Osteoblast (primary cell): Measurements from ENCODE around the gene DNAI1. TPM values are rescaled to one million over a fixed set of nuclear protein-coding genes. Genes with fewer than 3 reads are reported as not detected.

Experiments used
- DNase-seq: peaks from one replicate; pipeline ENCODE4 v3.0.0; 2011; ENCODE audit warnings: low spot score, mixed read lengths; ENCODE audit not compliant: insufficient read length; ENCODE audit errors: missing footprints
- H2AFZ ChIP-seq: 2 replicates; pipeline ENCODE4 v1.6.0; 2011; ENCODE audit warnings: mild to moderate bottlenecking, low read length
- H3K27ac ChIP-seq: 2 replicates; pipeline ENCODE4 v1.5.1; 2011; ENCODE audit warnings: mild to moderate bottlenecking, low read depth, low read length, moderate library complexity
- H3K27me3 ChIP-seq: 2 replicates; pipeline ENCODE4 v1.6.0; 2012; ENCODE audit warnings: mild to moderate bottlenecking, control low read depth, inconsistent platforms, low read length, moderate library complexity; ENCODE audit not compliant: insufficient read depth
- H3K36me3 ChIP-seq: 2 replicates; pipeline ENCODE4 v1.5.1; 2011; ENCODE audit warnings: mild to moderate bottlenecking, low read length, control low read depth, moderate library complexity; ENCODE audit not compliant: insufficient read depth
- H3K4me1 ChIP-seq: 2 replicates; pipeline ENCODE4 v1.5.1; 2011; ENCODE audit warnings: mild to moderate bottlenecking, low read length, control low read depth, moderate library complexity; ENCODE audit not compliant: insufficient read depth
- H3K4me2 ChIP-seq: 2 replicates; pipeline ENCODE4 v1.6.0; 2011; ENCODE audit warnings: mild to moderate bottlenecking, low read length; ENCODE audit not compliant: insufficient read depth
- H3K4me3 ChIP-seq: fragments of 200-600 bp; sonication (generic); 3 replicates; pipeline ENCODE4 v1.5.1; 2012; ENCODE audit warnings: mild to moderate bottlenecking, low read length, inconsistent platforms; ENCODE audit not compliant: insufficient read depth
- H3K79me2 ChIP-seq: 2 replicates; pipeline ENCODE4 v1.6.0; 2012; ENCODE audit warnings: mild to moderate bottlenecking, low read length, control low read depth, inconsistent platforms; ENCODE audit not compliant: insufficient read depth
- H3K9me3 ChIP-seq: 2 replicates; pipeline ENCODE4 v1.5.1; 2011; ENCODE audit warnings: low read depth, low read length, control low read depth
- H4K20me1 ChIP-seq: 2 replicates; pipeline ENCODE4 v1.6.0; 2012; ENCODE audit warnings: mild to moderate bottlenecking, low read length, control low read depth; ENCODE audit not compliant: insufficient read depth
- total RNA-seq: library from RNA; depleted of rRNA; stranded (reverse); fragments of >200 nt; gene quantifications from 2 replicates; pipeline ENCODE4 v1.2.3, GENCODE V29; 2012
- TF ChIP-seq, protein P1 (sequence below): IDR thresholded peaks from 2 replicates; pipeline ENCODE4 v1.5.1; 2011; ENCODE audit warnings: mild to moderate bottlenecking, low read depth, low read length, moderate library complexity; ENCODE audit errors: extremely low read depth

Gene DNAI1
- total RNA-seq, 1 donor, result 47.4 TPM

DNA sequence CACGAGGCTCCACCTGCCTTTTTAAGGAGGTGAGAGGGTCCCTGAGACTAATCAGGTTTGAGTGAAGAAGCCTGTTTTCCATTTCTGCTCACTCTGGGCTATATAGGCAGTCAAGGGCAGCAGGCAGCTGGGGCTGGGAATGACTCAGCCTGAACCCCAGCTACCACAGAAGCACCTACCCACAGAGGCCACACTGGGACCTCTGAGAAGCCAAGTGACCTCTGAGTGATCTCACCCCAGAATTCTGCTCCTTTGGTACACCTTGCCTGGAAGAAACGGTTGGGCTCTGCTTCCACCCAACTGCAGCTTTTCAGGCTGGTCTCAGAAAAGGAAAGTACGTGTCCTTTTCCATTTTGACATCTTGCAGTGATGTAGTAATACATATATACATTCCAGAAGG lies 7.1 kb upstream of the DNAI1 start:
- Histone ChIP-seq H3K79me2 (peaks cover 88% of the 10 kb centered on the region), H3K4me1 (peaks cover 28% of the 10 kb centered on the region), H3K27me3 (no peaks in the 10 kb centered on the region), H4K20me1 (peaks cover 74% of the 10 kb centered on the region), H3K9me3 (no peaks in the 10 kb centered on the region), H3K27ac (no peak overlapping the region), H3K4me3 (no peak overlapping the region), H3K36me3 (no peaks in the 10 kb centered on the region), H3K4me2 (no peak overlapping the region), H2AFZ (no peak overlapping the region)
- TF ChIP-seq, protein P1, sequence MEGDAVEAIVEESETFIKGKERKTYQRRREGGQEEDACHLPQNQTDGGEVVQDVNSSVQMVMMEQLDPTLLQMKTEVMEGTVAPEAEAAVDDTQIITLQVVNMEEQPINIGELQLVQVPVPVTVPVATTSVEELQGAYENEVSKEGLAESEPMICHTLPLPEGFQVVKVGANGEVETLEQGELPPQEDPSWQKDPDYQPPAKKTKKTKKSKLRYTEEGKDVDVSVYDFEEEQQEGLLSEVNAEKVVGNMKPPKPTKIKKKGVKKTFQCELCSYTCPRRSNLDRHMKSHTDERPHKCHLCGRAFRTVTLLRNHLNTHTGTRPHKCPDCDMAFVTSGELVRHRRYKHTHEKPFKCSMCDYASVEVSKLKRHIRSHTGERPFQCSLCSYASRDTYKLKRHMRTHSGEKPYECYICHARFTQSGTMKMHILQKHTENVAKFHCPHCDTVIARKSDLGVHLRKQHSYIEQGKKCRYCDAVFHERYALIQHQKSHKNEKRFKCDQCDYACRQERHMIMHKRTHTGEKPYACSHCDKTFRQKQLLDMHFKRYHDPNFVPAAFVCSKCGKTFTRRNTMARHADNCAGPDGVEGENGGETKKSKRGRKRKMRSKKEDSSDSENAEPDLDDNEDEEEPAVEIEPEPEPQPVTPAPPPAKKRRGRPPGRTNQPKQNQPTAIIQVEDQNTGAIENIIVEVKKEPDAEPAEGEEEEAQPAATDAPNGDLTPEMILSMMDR, result no peak
- DNase-seq, result no peak

DNA sequence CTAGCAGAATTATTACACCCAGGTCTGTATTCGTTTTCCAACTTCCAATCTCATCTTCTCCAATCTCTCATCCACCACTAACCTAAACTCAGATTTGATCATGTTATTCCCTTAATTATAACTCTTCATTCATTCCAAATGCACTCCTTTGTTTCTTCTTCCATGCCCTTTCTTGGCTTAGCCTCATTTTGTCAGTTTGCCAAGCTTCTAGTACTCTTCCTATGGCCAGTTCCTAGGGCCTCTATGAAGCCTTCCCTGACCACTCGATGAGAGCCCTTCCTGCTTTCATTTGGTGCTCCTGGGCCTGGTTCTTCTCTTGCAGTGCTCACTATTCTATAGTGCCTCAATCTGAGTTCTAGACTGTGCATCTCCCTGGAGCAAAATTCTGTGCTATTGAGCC lies 6.0 kb upstream of the DNAI1 start:
- no peaks in the 10 kb centered on the region for H3K36me3 ChIP-seq
- TF ChIP-seq, protein P1, result no peak
- DNase-seq, result no peak
- H3K9me3 ChIP-seq, result no peaks in the 10 kb centered on the region
- peaks cover 71% of the 10 kb centered on the region for H4K20me1 ChIP-seq
- H3K79me2 ChIP-seq, result peaks cover 90% of the 10 kb centered on the region
- peaks cover 27% of the 10 kb centered on the region for H3K4me1 ChIP-seq
- H3K27ac ChIP-seq, result no peak overlapping the region
- H3K27me3 ChIP-seq, result no peaks in the 10 kb centered on the region
- H3K4me3 ChIP-seq, result no peak overlapping the region
- H2AFZ ChIP-seq, result no peak overlapping the region
- H3K4me2 ChIP-seq, result no peak overlapping the region

DNA sequence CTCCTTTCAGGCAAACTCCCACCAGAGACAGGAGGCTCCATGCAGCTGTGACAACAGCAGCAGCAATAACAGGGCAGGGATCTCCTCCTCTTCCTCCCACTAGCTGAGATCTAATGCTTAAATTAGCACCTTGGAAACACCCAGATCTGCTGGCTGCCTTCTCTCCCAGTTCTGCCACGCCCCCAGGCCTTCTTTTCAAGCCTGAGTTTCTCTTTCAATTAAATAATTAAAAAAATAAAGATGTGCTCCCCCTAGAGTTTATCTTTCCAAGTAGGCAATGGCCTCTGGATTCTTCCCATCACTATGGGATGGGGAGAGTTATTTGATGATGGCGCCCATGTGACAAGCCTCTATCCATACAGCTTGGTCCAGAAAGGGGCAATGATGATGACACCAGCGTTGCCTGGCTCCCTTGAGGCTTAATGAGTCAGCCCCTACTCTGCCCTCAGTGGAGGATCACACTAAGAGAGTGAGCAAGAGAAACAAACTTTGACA lies 4.0 kb upstream of the DNAI1 start:
- peak; percentile 91 for DNase-seq
- TF ChIP-seq, protein P1, result peak; percentile 44
- no peak overlapping the region for H3K4me2 ChIP-seq
- H3K4me1 ChIP-seq, result peaks cover 31% of the 10 kb centered on the region
- H3K27me3 ChIP-seq, result peaks cover 3% of the 10 kb centered on the region
- no peak overlapping the region for H2AFZ ChIP-seq
- H3K4me3 ChIP-seq, result no peak overlapping the region
- no peaks in the 10 kb centered on the region for H3K36me3 ChIP-seq
- peaks cover 55% of the 10 kb centered on the region for H4K20me1 ChIP-seq
- H3K9me3 ChIP-seq, result no peaks in the 10 kb centered on the region
- peaks cover 75% of the 10 kb centered on the region for H3K79me2 ChIP-seq
- no peak overlapping the region for H3K27ac ChIP-seq

DNA sequence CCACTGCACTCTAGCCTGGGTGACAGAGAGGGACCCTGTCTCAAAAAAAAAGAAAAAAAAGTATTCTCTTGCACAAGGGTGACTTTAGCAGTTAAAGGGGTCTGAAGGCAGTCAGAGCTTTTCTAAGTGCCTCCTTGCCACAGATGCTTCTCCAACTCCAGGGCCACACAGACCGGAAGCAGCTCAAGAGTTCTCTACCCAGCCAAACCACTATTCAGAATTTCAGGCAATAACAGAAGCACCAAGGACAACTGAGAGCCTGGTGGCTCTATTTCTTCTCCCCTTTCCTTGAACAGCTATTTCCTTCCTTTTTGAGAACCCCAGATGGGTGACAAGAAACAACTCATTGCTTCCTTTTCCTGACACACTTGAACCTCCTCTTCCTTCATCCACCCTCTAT lies 2.5 kb upstream of the DNAI1 start:
- peaks cover 61% of the 10 kb centered on the region for H3K79me2 ChIP-seq
- TF ChIP-seq, protein P1, result no peak
- no peak overlapping the region for H2AFZ ChIP-seq

More for the DNA sequence above, 2.5 kb upstream of the DNAI1 start:
- H3K4me1 ChIP-seq, result peaks cover 30% of the 10 kb centered on the region
- H3K9me3 ChIP-seq, result no peaks in the 10 kb centered on the region
- H3K4me2 ChIP-seq, result no peak overlapping the region
- H4K20me1 ChIP-seq, result peaks cover 50% of the 10 kb centered on the region
- no peaks in the 10 kb centered on the region for H3K36me3 ChIP-seq
- H3K4me3 ChIP-seq, result no peak overlapping the region
- H3K27ac ChIP-seq, result no peak overlapping the region
- DNase-seq, result no peak
- peaks cover 12% of the 10 kb centered on the region for H3K27me3 ChIP-seq
